Measurements from ENCODE around the gene PRDX5.

- TF ChIP-seq POLR2AphosphoS5 (IDR thresholded peaks at IDR 0.05; ENCODE audit: borderline replicate concordance, low read depth, low read length), result no peak
- no peak for TF ChIP-seq EZH2 (IDR thresholded peaks at IDR 0.05)
Measured at GRCh38 chr11:64355078-64355940, 37.4 kb downstream of the PRDX5 start.

All from SK-N-MC (cell line).